Psoas muscle (tissue), 8 donors: ENCODE results near the gene SLX9. TPM values are rescaled to one million over a fixed set of nuclear protein-coding genes. Genes with fewer than 3 reads are reported as not detected.
A peak's percentile ranks its signal among the peaks of the same experiment; 100 is the strongest.

Experiments
- ATAC-seq, 4 donors: fragments of 200-7000 bp; cut with Tn5 transposase; one replicate each; pipeline ENCODE4 v1.9.1; 2020; ENCODE audit warnings: moderate library complexity in 3 of 4, mild to moderate bottlenecking in 2 of 4
- DNase-seq, 2 donors: peaks; one replicate each; pipeline ENCODE4 v3.0.0-alpha.2; 2020
- H3K27ac ChIP-seq: fragments of 200-600 bp; one replicate; pipeline ENCODE4 v1.8.0; 2022
- H3K27me3 ChIP-seq, 3 donors: fragments of 200-600 bp in 1 of 3; one replicate each; pipeline versions ENCODE4 v1.6.1 to v1.8.0; 2013 to 2022; ENCODE audit warnings: low read length in 2 of 3, mild to moderate bottlenecking in 2 of 3, moderate library complexity in 1 of 3; ENCODE audit not compliant: insufficient read depth in 3 of 3
- H3K36me3 ChIP-seq, 2 donors: fragments of 200-600 bp in 1 of 2; one replicate each; pipeline versions ENCODE4 v1.6.1 to v1.8.0; 2013 to 2022; ENCODE audit warnings: low read depth in 1 of 2, mild to moderate bottlenecking in 1 of 2, moderate library complexity in 1 of 2; ENCODE audit not compliant: insufficient read depth in 1 of 2
- H3K4me1 ChIP-seq: fragments of 200-600 bp; one replicate; pipeline ENCODE4 v1.8.0; 2022
- H3K4me3 ChIP-seq: fragments of 200-600 bp; one replicate; pipeline ENCODE4 v1.8.0; 2022; ENCODE audit warnings: mild to moderate bottlenecking
- H3K9me3 ChIP-seq: fragments of 200-600 bp; one replicate; pipeline ENCODE4 v1.8.0; 2022
- WGBS, 3 donors: extraction: QIAGEN DNeasy Blood & Tissue Kit; methylation state at CpG; one replicate each; pipeline versions ENCODE4 v1.1.6 to v1.1.7; 2013; 5-methylcytosine and 5-hydroxymethylcytosine counted together
- intact Hi-C, 2 donors: fragments of 100-400 bp; cut with DNase I; formaldehyde crosslinking; loops; one replicate each; pipeline versions ENCODE4 v1.11.0 to v1.14.2; 2022
- polyA plus RNA-seq, 3 donors: library from polyadenylated mRNA; stranded (reverse); fragments of 200-250 nt; gene quantifications; one replicate each; pipeline ENCODE4 v1.2.3, GENCODE V29; 2013
- total RNA-seq, 4 donors: library from RNA; stranded (reverse); fragmentation: NEBNext Ultra II Directional in 2 of 4; extraction: Animal tissue kit (Norgen Biotek cat#: 25700) in 2 of 4; gene quantifications; one replicate each; pipeline versions ENCODE4 v1.2.1 to v1.2.4, GENCODE V29; 2021 to 2023
- TF ChIP-seq, protein P1 (sequence below): fragments of 200-600 bp; IDR thresholded peaks from one replicate; pipeline ENCODE4 v1.8.0; 2022; ENCODE audit warnings: antibody characterized with exemption
- donor health status: healthy with polysubstance abuse.
- donor health status: DM: no; HTN: no; CAD: no; lungs with moderate emphysema.
- donor health status: Bipolar disorder and iron deficiency.
- donor health status: healthy.
- donor health status: DM: yes; HTN: yes; CAD: no.
- donor health status: DM: no; HTN: no; CAD: no.
- donor health status: DM: no; HTN: no; CAD: no.
- donor health status: DM: yes; HTN: yes; CAD: no.

SLX9 gene
- total and polyA plus RNA-seq, 7 donors, result 20.2 to 69.2 (median 30.1) TPM

DNA sequence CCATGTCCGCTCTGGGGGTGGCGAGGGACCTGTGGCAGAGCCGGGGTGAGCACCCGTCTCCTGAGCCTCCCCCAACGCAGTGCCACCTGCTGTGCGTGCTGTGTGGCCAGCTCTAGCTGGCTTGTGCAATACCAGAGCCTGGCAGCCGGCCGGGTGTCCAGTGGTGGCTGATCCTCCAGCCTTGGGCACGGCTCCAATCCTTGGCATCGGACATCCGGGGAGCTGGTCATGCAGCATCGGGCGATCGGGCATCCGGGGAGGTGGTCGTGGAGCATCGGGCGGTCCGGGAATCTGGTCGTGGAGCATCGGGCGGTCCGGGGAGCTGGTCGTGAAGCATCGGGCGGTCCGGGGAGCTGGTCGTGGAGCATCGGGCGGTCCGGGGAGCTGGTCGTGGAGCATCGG lies 8.1 kb downstream of the SLX9 start:
- 42 to 72% (median 49%) methylated on average over 33 of the region's 33 CpGs for WGBS, 3 donors
- Histone ChIP-seq H3K4me3 (peak overlapping the region; percentile 53), H3K27me3 (no peaks in the 10 kb centered on the region), H3K27ac (peak overlapping the region; percentile 94), H3K9me3 (no peaks in the 10 kb centered on the region), H3K4me1 (peaks cover 59% of the 10 kb centered on the region), H3K36me3 (peaks cover 0 to 30% of the 10 kb centered on the region in 2 donors)
- DNase-seq, result peak; percentile 92 to 97
- ATAC-seq, result peak; percentile 65 to 78 (median 70)
- TF ChIP-seq, protein P1, sequence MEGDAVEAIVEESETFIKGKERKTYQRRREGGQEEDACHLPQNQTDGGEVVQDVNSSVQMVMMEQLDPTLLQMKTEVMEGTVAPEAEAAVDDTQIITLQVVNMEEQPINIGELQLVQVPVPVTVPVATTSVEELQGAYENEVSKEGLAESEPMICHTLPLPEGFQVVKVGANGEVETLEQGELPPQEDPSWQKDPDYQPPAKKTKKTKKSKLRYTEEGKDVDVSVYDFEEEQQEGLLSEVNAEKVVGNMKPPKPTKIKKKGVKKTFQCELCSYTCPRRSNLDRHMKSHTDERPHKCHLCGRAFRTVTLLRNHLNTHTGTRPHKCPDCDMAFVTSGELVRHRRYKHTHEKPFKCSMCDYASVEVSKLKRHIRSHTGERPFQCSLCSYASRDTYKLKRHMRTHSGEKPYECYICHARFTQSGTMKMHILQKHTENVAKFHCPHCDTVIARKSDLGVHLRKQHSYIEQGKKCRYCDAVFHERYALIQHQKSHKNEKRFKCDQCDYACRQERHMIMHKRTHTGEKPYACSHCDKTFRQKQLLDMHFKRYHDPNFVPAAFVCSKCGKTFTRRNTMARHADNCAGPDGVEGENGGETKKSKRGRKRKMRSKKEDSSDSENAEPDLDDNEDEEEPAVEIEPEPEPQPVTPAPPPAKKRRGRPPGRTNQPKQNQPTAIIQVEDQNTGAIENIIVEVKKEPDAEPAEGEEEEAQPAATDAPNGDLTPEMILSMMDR, result no peak
- intact Hi-C loops, result loop anchor here (2.0 to 10.0 kb wide), 4 partner anchors 181 to 337 kb away; partner anchors contain the start of gene POFUT2 (in 1 of the 2)

GRCh38 chr21:44948426-44949120 lies 8.7 kb downstream of the SLX9 start:
- DNase-seq (peak; percentile 20 to 54), ATAC-seq (no peak)
- peaks cover 0 to 26% of the 10 kb centered on the region in 2 donors for H3K36me3 ChIP-seq
- H3K4me1 ChIP-seq, result peaks cover 66% of the 10 kb centered on the region
- intact Hi-C loops, result loop anchor here (2.0 to 10.0 kb wide), 4 partner anchors 180 to 336 kb away; partner anchors contain the start of gene POFUT2 (in 1 of the 2)
- 79 to 90% (median 80%) methylated on average over 13 to 16 of the region's 16 CpGs for WGBS, 3 donors
- TF ChIP-seq, protein P1, result no peak
- no peaks in the 10 kb centered on the region for H3K9me3 ChIP-seq
- H3K27me3 ChIP-seq, result no peaks in the 10 kb centered on the region
- H3K27ac ChIP-seq, result no peak overlapping the region
- no peak overlapping the region for H3K4me3 ChIP-seq

GRCh38 chr21:44949161-44949778 lies 9.4 kb downstream of the SLX9 start:
- intact Hi-C loops, result loop anchor here (2.0 to 10.0 kb wide), 4 partner anchors 180 to 336 kb away; partner anchors contain the start of gene POFUT2 (in 1 of the 2)
- H3K9me3 ChIP-seq, result no peaks in the 10 kb centered on the region
- H3K27me3 ChIP-seq, result no peaks in the 10 kb centered on the region
- H3K4me1 ChIP-seq, result peaks cover 73% of the 10 kb centered on the region
- DNase-seq (peak; percentile 25 to 48), ATAC-seq (no peak)
- H3K36me3 ChIP-seq, result peaks cover 0 to 19% of the 10 kb centered on the region in 2 donors
- TF ChIP-seq, protein P1, result no peak
- WGBS, 3 donors, result 78 to 88% (median 79%) methylated on average over 28 to 30 of the region's 30 CpGs
- peak overlapping the region; percentile 55 for H3K27ac ChIP-seq
- H3K4me3 ChIP-seq, result no peak overlapping the region

GRCh38 chr21:44949779-44950198 lies 10.0 kb downstream of the SLX9 start:
- peak; percentile 90 to 95 for DNase-seq
- Histone ChIP-seq H3K4me3 (no peak overlapping the region), H3K9me3 (no peaks in the 10 kb centered on the region), H3K36me3 (peaks cover 0 to 14% of the 10 kb centered on the region in 2 donors), H3K27ac (peak overlapping the region; percentile 55), H3K27me3 (no peaks in the 10 kb centered on the region), H3K4me1 (peaks cover 78% of the 10 kb centered on the region)
- TF ChIP-seq, protein P1, result peak; percentile 97
- peak; percentile 45 to 63 (median 53) for ATAC-seq
- WGBS, 3 donors, result 11 to 13% (median 12%) methylated on average over 10 of the region's 10 CpGs
- intact Hi-C loops, result loop anchor here (2.0 to 10.0 kb wide), 6 partner anchors 103 to 335 kb away; partner anchors contain the start of genes ADARB1 (in 2 of the 2) and POFUT2 (in 1 of the 2)
